Mucosa of rectum (tissue), 2 donors: ENCODE measurements around the gene C4orf33.

Experiments used
- H3K27ac ChIP-seq, 2 donors: one replicate each; pipeline ENCODE4 v1.7.0; 2013; ENCODE audit warnings: inconsistent platforms in 2 of 2, low read depth in 2 of 2, low read length in 2 of 2
- H3K27me3 ChIP-seq, 2 donors: one replicate each; pipeline ENCODE4 v1.7.0; 2013; ENCODE audit warnings: low read length in 2 of 2; ENCODE audit not compliant: control insufficient read depth in 2 of 2, insufficient read depth in 2 of 2
- H3K36me3 ChIP-seq, 2 donors: one replicate each; pipeline ENCODE4 v1.7.0; 2013; ENCODE audit warnings: low read length in 2 of 2; ENCODE audit not compliant: control insufficient read depth in 2 of 2, insufficient read depth in 2 of 2
- H3K4me1 ChIP-seq, 2 donors: one replicate each; pipeline ENCODE4 v1.7.0; 2013; ENCODE audit warnings: low read length in 2 of 2, mild to moderate bottlenecking in 1 of 2; ENCODE audit not compliant: control insufficient read depth in 2 of 2, insufficient read depth in 2 of 2
- H3K4me3 ChIP-seq, 2 donors: one replicate each; pipeline ENCODE4 v1.7.0; 2013; ENCODE audit warnings: low read length in 2 of 2
- H3K9ac ChIP-seq, 2 donors: one replicate each; pipeline ENCODE4 v1.7.0; 2013; ENCODE audit warnings: low read length in 2 of 2, low read depth in 1 of 2, mild to moderate bottlenecking in 1 of 2
- H3K9me3 ChIP-seq, 2 donors: one replicate each; pipeline ENCODE4 v1.7.0; 2013; ENCODE audit warnings: low read length in 2 of 2; ENCODE audit not compliant: control insufficient read depth in 2 of 2
- donor health status: healthy.
- donor health status: Normal muscosa, but diverticular disease.

C4orf33 gene

GRCh38 chr4:129145222-129145730 lies 49.3 kb downstream of the C4orf33 start:
- Histone ChIP-seq H3K27me3 (no peaks in the 10 kb centered on the region), H3K9me3 (no peaks in the 10 kb centered on the region), H3K27ac (no peak overlapping the region), H3K4me3 (no peak overlapping the region), H3K9ac (no peak overlapping the region), H3K36me3 (no peaks in the 10 kb centered on the region), H3K4me1 (no peaks in the 10 kb centered on the region)

- no peak overlapping the region for H3K27ac ChIP-seq
- H3K4me1 ChIP-seq = no peaks in the 10 kb centered on the region
- H3K36me3 ChIP-seq = no peaks in the 10 kb centered on the region
- H3K9ac ChIP-seq = no peak overlapping the region
- H3K9me3 ChIP-seq = no peaks in the 10 kb centered on the region
- no peaks in the 10 kb centered on the region for H3K27me3 ChIP-seq
- H3K4me3 ChIP-seq = no peak overlapping the region
Observed at GRCh38 chr4:129146639-129147038, 50.7 kb downstream of the C4orf33 start.

GRCh38 chr4:129148892-129149291 lies 52.9 kb downstream of the C4orf33 start:
- H3K27ac ChIP-seq = no peak overlapping the region
- H3K9me3 ChIP-seq = no peaks in the 10 kb centered on the region
- H3K9ac ChIP-seq = no peak overlapping the region
- no peaks in the 10 kb centered on the region for H3K36me3 ChIP-seq
- no peak overlapping the region for H3K4me3 ChIP-seq
- H3K27me3 ChIP-seq = no peaks in the 10 kb centered on the region
- H3K4me1 ChIP-seq = no peaks in the 10 kb centered on the region

DNA sequence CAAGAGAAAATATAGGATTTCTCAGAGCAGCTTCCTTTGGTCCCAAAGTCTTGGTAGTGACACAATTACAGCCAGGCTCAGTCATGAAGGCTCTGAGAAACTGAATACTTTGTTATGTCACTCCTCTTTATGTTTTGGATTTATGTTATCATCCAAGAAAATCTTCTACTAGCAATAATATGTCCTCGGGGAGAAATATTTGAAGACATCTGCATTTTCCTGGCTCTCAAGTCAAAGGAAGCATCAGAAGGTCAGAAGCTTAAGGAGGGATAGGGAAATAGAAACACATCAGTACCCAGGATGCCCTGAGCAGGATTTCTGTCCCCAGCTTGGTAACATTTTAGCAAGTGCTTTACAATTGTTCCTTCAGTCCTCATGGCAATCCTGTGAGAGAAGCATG lies 54.0 kb downstream of the C4orf33 start:
- no peaks in the 10 kb centered on the region for H3K27me3 ChIP-seq
- H3K4me3 ChIP-seq = no peak overlapping the region
- no peak overlapping the region for H3K27ac ChIP-seq
- no peaks in the 10 kb centered on the region for H3K9me3 ChIP-seq
- H3K36me3 ChIP-seq = no peaks in the 10 kb centered on the region
- H3K4me1 ChIP-seq = no peaks in the 10 kb centered on the region
- no peak overlapping the region for H3K9ac ChIP-seq

DNA sequence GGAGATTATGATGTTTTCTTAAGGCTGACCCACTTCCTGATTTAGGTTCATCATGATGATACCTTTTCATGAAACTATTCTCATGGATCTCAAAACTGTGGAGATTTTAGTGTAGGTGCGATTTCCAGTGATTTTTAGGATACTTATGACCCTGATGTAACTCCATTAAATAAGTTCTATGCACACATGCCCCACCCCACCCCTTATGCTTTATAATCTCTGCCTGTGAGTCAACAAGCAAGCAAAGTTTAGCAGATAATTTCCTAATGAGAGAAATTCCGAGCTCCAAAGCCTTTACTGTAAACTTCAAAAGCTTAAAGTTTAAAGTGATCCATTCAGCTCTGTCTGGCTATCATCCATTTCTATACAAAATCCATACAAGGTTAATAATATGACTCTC lies 56.4 kb downstream of the C4orf33 start:
- Histone ChIP-seq H3K9ac (no peak overlapping the region), H3K27ac (no peak overlapping the region), H3K4me1 (no peaks in the 10 kb centered on the region), H3K4me3 (no peak overlapping the region), H3K36me3 (no peaks in the 10 kb centered on the region), H3K9me3 (no peaks in the 10 kb centered on the region), H3K27me3 (no peaks in the 10 kb centered on the region)

- H3K9ac ChIP-seq = no peak overlapping the region
- no peaks in the 10 kb centered on the region for H3K9me3 ChIP-seq
- H3K4me1 ChIP-seq = no peaks in the 10 kb centered on the region
- no peaks in the 10 kb centered on the region for H3K36me3 ChIP-seq
- H3K27me3 ChIP-seq = no peaks in the 10 kb centered on the region
- H3K27ac ChIP-seq = no peak overlapping the region
- H3K4me3 ChIP-seq = no peak overlapping the region
Observed at GRCh38 chr4:129153700-129154099, 57.7 kb downstream of the C4orf33 start.

- Histone ChIP-seq H3K4me1 (no peaks in the 10 kb centered on the region), H3K36me3 (no peaks in the 10 kb centered on the region), H3K9me3 (no peaks in the 10 kb centered on the region), H3K27me3 (no peaks in the 10 kb centered on the region), H3K27ac (no peak overlapping the region), H3K9ac (no peak overlapping the region), H3K4me3 (no peak overlapping the region)
Observed at GRCh38 chr4:129162450-129162849, 66.5 kb downstream of the C4orf33 start.

DNA sequence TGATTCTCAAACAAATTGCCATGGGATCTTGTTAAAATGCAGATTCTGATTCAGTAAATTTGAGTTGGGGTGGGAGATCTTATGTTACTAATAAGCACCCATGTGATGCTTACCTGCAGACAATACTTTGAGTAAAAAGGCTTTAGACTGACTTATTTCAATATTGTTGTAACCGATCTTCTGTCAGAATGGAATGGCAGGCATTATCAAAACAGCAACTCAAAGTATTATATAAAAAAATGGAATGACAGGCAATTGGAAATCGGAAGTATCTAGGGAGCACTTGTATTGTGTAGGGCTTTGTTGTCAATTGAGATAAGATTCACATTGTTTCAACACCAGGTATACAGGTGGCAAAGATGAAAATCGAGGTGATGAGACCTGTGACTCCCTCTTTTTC lies 67.5 kb downstream of the C4orf33 start:
- no peaks in the 10 kb centered on the region for H3K4me1 ChIP-seq
- H3K9me3 ChIP-seq = no peaks in the 10 kb centered on the region
- H3K27me3 ChIP-seq = no peaks in the 10 kb centered on the region
- no peak overlapping the region for H3K27ac ChIP-seq
- no peaks in the 10 kb centered on the region for H3K36me3 ChIP-seq
- H3K9ac ChIP-seq = no peak overlapping the region
- H3K4me3 ChIP-seq = no peak overlapping the region

- no peak overlapping the region for H3K9ac ChIP-seq
- H3K27me3 ChIP-seq = no peaks in the 10 kb centered on the region
- no peaks in the 10 kb centered on the region for H3K4me1 ChIP-seq
- H3K4me3 ChIP-seq = no peak overlapping the region
- no peaks in the 10 kb centered on the region for H3K9me3 ChIP-seq
- no peak overlapping the region for H3K27ac ChIP-seq
- no peaks in the 10 kb centered on the region for H3K36me3 ChIP-seq
Observed at GRCh38 chr4:129164243-129164642, 68.3 kb downstream of the C4orf33 start.
